Trophoblast cell (in vitro differentiated cells and primary cell): ENCODE results near the gene IL20RA. TPM values are rescaled to one million over a fixed set of nuclear protein-coding genes. Genes with fewer than 3 reads are reported as not detected.

Experiments used
- DNase-seq, 2 donors: peaks; one replicate each; pipeline ENCODE4 v3.0.0-alpha.2; 2016
- H2AFZ ChIP-seq: 2 replicates; pipeline ENCODE4 v1.6.1; 2013; ENCODE audit warnings: low read length, moderate library complexity, mild to moderate bottlenecking; ENCODE audit not compliant: insufficient read depth, poor library complexity
- H2AK5ac ChIP-seq: 2 replicates; pipeline ENCODE4 v1.6.1; 2013; ENCODE audit warnings: mild to moderate bottlenecking, low read length
- H2BK120ac ChIP-seq: 2 replicates; pipeline ENCODE4 v1.6.1; 2013; ENCODE audit warnings: low read length, mild to moderate bottlenecking, moderate library complexity; ENCODE audit not compliant: insufficient read depth, poor library complexity
- H2BK12ac ChIP-seq: 2 replicates; pipeline ENCODE4 v1.6.1; 2013; ENCODE audit warnings: mild to moderate bottlenecking, low read length, moderate library complexity
- H2BK5ac ChIP-seq: 2 replicates; pipeline ENCODE4 v1.6.1; 2013; ENCODE audit warnings: low read length, low read depth, moderate library complexity, mild to moderate bottlenecking; ENCODE audit not compliant: poor library complexity
- H3K14ac ChIP-seq: 2 replicates; pipeline ENCODE4 v1.6.1; 2013; ENCODE audit warnings: mild to moderate bottlenecking, low read length
- H3K18ac ChIP-seq: 2 replicates; pipeline ENCODE4 v1.6.1; 2013; ENCODE audit warnings: mild to moderate bottlenecking, low read length
- H3K23ac ChIP-seq: 2 replicates; pipeline ENCODE4 v1.6.1; 2013; ENCODE audit warnings: low read length
- H3K27ac ChIP-seq: 2 replicates; pipeline ENCODE4 v1.5.1; 2013; ENCODE audit warnings: low read depth, mild to moderate bottlenecking, inconsistent platforms, low read length, moderate library complexity
- H3K27me3 ChIP-seq: 2 replicates; pipeline ENCODE4 v1.6.1; 2013; ENCODE audit warnings: inconsistent platforms, mild to moderate bottlenecking, low read length, moderate library complexity; ENCODE audit not compliant: insufficient read depth
- H3K36me3 ChIP-seq, 2 experiments: 1 replicate in 1 of 2; 2 replicates in 1 of 2; pipeline ENCODE4 v1.6.1; 2013; ENCODE audit warnings: low read length in 2 of 2, mild to moderate bottlenecking in 2 of 2, moderate library complexity in 1 of 2; ENCODE audit not compliant: insufficient read depth in 2 of 2, control insufficient read depth in 1 of 2
- H3K4ac ChIP-seq: 2 replicates; pipeline ENCODE4 v1.6.1; 2013; ENCODE audit warnings: low read depth, mild to moderate bottlenecking, low read length, moderate library complexity
- H3K4me1 ChIP-seq, 2 experiments: 1 replicate in 1 of 2; 2 replicates in 1 of 2; pipeline ENCODE4 v1.6.1; 2013; ENCODE audit warnings: low read length in 2 of 2, mild to moderate bottlenecking in 2 of 2, moderate library complexity in 1 of 2; ENCODE audit not compliant: insufficient read depth in 2 of 2, control insufficient read depth in 1 of 2
- H3K4me2 ChIP-seq: 2 replicates; pipeline ENCODE4 v1.6.1; 2013; ENCODE audit warnings: inconsistent platforms, mild to moderate bottlenecking, low read length, moderate library complexity
- H3K4me3 ChIP-seq: 2 replicates; pipeline ENCODE4 v1.5.1; 2013; ENCODE audit warnings: mild to moderate bottlenecking, low read depth, low read length, inconsistent platforms
- H3K79me1 ChIP-seq: one replicate; pipeline ENCODE4 v1.6.1; 2013; ENCODE audit warnings: low read length
- H3K79me2 ChIP-seq: 2 replicates; pipeline ENCODE4 v1.6.1; 2013; ENCODE audit warnings: low read length, mild to moderate bottlenecking; ENCODE audit not compliant: control insufficient read depth, insufficient read depth, poor library complexity
- H3K9ac ChIP-seq: 2 replicates; pipeline ENCODE4 v1.6.1; 2013; ENCODE audit warnings: mild to moderate bottlenecking, low read length
- H3K9me3 ChIP-seq: 2 replicates; pipeline ENCODE4 v1.6.1; 2013; ENCODE audit warnings: low read depth, mild to moderate bottlenecking, control low read depth, inconsistent platforms, low read length; ENCODE audit not compliant: insufficient read depth
- H4K12ac ChIP-seq: 2 replicates; pipeline ENCODE4 v1.6.1; 2013; ENCODE audit warnings: low read depth, mild to moderate bottlenecking, low read length, moderate library complexity
- H4K8ac ChIP-seq: 2 replicates; pipeline ENCODE4 v1.6.1; 2013; ENCODE audit warnings: low read depth, mild to moderate bottlenecking, low read length, moderate library complexity
- H4K91ac ChIP-seq: one replicate; pipeline ENCODE4 v1.6.1; 2013; ENCODE audit warnings: low read depth, mild to moderate bottlenecking, low read length, moderate library complexity
- WGBS: extraction: QIAGEN DNeasy Blood & Tissue Kit; methylation state at CpG from one replicate; pipeline ENCODE4 v1.1.7; 2013; ENCODE audit warnings: missing lambda C conversion rate; ENCODE audit not compliant: insufficient read length, insufficient coverage; ENCODE audit errors: extremely low coverage; 5-methylcytosine and 5-hydroxymethylcytosine counted together
- polyA plus RNA-seq: library from polyadenylated mRNA; stranded (reverse); fragments of 200-250 nt; gene quantifications from 2 replicates; pipeline ENCODE4 v1.2.3, GENCODE V29; 2013

IL20RA gene, protein sequence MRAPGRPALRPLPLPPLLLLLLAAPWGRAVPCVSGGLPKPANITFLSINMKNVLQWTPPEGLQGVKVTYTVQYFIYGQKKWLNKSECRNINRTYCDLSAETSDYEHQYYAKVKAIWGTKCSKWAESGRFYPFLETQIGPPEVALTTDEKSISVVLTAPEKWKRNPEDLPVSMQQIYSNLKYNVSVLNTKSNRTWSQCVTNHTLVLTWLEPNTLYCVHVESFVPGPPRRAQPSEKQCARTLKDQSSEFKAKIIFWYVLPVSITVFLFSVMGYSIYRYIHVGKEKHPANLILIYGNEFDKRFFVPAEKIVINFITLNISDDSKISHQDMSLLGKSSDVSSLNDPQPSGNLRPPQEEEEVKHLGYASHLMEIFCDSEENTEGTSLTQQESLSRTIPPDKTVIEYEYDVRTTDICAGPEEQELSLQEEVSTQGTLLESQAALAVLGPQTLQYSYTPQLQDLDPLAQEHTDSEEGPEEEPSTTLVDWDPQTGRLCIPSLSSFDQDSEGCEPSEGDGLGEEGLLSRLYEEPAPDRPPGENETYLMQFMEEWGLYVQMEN
- polyA plus RNA-seq = 0.08 and 0.15 TPM in 2 replicates

DNA sequence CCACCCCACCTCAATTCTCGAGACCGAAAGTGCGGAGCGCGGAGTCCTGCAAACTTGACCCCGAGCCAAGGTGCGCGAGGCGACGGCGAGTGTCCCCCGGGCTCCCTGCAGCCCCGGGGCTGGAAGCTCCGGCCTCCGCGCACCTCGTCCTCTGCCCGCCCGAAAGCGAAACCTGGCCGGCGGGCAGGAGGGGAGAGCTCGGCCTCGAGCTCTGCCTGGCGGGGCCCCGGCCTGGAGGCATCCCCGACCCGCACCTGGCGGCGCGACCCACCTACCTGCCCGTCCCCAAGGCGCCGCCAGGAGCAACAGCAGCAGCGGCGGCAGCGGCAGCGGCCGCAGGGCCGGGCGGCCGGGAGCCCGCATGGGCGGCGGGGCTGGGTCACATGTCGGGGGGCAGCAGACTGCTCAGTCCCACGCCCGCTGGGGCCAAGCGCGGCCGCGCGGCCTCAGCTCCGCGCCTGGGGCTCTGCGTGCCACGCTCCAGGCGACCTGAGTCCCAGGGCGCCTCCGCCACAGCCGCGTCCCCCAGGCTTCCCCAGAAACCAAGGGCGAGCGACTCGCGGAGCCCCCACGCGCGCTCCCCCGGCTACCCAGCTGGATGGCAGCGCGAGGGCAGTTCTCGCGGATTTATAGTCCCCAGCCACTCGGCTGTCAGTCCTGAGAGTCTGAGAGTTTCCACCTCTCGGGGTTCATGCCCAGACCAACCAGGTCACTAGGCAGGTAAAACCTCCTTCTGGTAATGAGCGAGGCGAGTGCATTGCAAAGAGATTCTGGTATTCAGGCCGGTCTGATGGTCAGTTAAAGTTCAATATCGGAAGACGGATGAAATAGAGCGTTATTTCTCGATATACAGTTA lies at the start of gene IL20RA:
Gene IL20RA (minus strand): TSS at position 600 of the 856 bp plus-strand sequence. CDS start 237 bp downstream, at position 363.
- no peak within 1 kb of the TSS for H3K23ac ChIP-seq
- H3K18ac ChIP-seq = no peak within 1 kb of the TSS
- no peak within 1 kb of the TSS for H3K14ac ChIP-seq
- no peak within 1 kb of the TSS for H2BK12ac ChIP-seq
- H2AK5ac ChIP-seq = no peak within 1 kb of the TSS
- H3K4me3 ChIP-seq = peak within 1 kb of the TSS; percentile 67
- peak within 1 kb of the TSS; percentile 75 for H3K4me2 ChIP-seq
- no peaks in the 10 kb centered on the region for H3K79me2 ChIP-seq
- no peaks in the 10 kb centered on the region for H3K9me3 ChIP-seq
- peaks cover 17% of the 10 kb centered on the region for H3K27me3 ChIP-seq
- H2AFZ ChIP-seq = no peak within 1 kb of the TSS
- no peak within 1 kb of the TSS for H3K4ac ChIP-seq
- no peaks in the 10 kb centered on the region for H3K79me1 ChIP-seq
- H3K27ac ChIP-seq = no peak within 1 kb of the TSS
- H3K9ac ChIP-seq = no peak within 1 kb of the TSS
- H3K4me1 ChIP-seq = peaks cover 0 to 3% of the 10 kb centered on the region in 2 experiments
- no peak within 1 kb of the TSS for H4K91ac ChIP-seq
- DNase-seq = peak; percentile 51 to 74
- no CpG with 5 or more reads among the region's 83 CpGs for WGBS
- H2BK5ac ChIP-seq = no peak within 1 kb of the TSS
- H3K36me3 ChIP-seq = no peaks in the 10 kb centered on the region
- no peak within 1 kb of the TSS for H2BK120ac ChIP-seq
- H4K12ac ChIP-seq = no peak within 1 kb of the TSS
- no peak within 1 kb of the TSS for H4K8ac ChIP-seq

DNA sequence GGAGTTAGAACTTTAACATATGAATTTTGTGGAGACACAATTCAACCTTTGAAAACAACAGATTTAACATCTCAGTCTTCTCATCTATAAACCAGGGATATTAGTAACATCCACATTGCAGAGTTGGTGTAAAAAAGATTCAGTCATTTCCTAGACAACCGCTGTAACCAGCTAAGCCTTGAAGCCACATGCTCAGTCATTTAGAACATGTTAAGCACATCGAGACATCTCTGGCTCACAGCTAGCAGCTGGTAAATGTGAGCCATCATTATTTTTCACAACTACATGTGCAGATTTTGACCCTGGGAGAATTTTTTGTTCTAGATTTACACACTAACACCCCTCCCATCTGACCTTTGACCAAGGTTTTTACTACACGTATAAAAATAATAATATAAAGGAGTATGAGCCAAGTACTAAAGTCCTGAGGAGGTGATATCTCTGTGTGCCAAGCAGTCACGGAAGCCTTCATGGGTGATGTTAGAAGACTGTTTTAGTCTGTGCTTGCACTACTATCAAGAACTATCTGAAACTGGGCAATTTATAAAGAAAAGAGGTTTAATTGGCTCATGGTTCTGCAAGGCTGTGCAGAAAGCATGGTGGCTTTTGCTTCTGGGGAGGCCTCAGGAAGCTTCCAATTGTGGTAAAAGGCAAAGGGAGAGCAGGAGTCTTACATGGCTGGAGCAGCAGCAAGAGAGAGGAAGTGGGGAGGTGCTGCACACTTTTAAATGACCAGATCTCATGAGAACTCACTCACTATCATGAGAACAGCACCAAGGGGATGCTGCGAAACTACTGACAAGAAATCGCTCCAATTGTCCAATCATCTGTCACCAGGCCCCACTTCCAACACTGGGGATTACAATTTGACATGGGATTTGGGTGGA lies 48.7 kb upstream of the IL20RA start:
- no CpG with 5 or more reads among the region's 6 CpGs for WGBS
- Histone ChIP-seq H3K27me3 (no peaks in the 10 kb centered on the region), H3K36me3 (no peaks in the 10 kb centered on the region)

DNA sequence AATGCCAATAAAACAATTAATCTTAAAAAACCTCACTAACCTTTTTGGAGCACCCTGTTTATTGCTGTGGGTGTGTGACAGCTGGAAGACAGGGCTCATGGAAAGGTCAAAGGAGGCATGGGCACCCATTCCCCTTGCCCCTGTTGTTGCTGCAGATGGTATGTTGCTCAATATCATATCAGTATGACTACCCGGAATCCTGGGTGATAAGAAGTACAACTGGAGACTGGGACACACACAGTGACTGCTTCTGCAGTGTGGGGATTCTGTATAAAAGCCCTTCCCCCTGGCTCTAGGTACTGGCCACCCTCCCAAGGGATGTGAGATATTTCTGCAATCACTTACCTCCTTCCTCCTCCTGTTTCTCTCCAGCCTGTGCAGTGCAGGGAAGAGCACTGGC lies 47.3 kb upstream of the IL20RA start:
- H2BK5ac ChIP-seq = no peak overlapping the region

More for the DNA sequence above, 48.7 kb upstream of the IL20RA start:
- no peak overlapping the region for H3K23ac ChIP-seq
- no peak overlapping the region for H3K4me2 ChIP-seq
- H4K91ac ChIP-seq = no peak overlapping the region
- H3K9ac ChIP-seq = no peak overlapping the region
- H4K8ac ChIP-seq = no peak overlapping the region
- no peaks in the 10 kb centered on the region for H3K4me1 ChIP-seq
- no peak overlapping the region for H2BK5ac ChIP-seq
- no peak overlapping the region for H3K27ac ChIP-seq
- no peaks in the 10 kb centered on the region for H3K9me3 ChIP-seq
- no peak overlapping the region for H2BK120ac ChIP-seq
- H3K18ac ChIP-seq = no peak overlapping the region
- no peak for DNase-seq
- H3K14ac ChIP-seq = no peak overlapping the region
- no peak overlapping the region for H3K4me3 ChIP-seq
- no peaks in the 10 kb centered on the region for H3K79me1 ChIP-seq
- no peaks in the 10 kb centered on the region for H3K79me2 ChIP-seq
- H2BK12ac ChIP-seq = no peak overlapping the region
- H2AK5ac ChIP-seq = no peak overlapping the region
- no peak overlapping the region for H4K12ac ChIP-seq
- no peak overlapping the region for H3K4ac ChIP-seq
- H2AFZ ChIP-seq = no peak overlapping the region

GRCh38 chr6:137089305-137089704 lies 44.5 kb upstream of the IL20RA start:
- no CpG with 5 or more reads among the region's 5 CpGs for WGBS
- no peak overlapping the region for H4K91ac ChIP-seq

More for the DNA sequence above, 47.3 kb upstream of the IL20RA start:
- Histone ChIP-seq H3K4ac (no peak overlapping the region), H4K91ac (no peak overlapping the region), H2BK12ac (no peak overlapping the region), H4K8ac (no peak overlapping the region), H3K27me3 (no peaks in the 10 kb centered on the region), H2AFZ (no peak overlapping the region), H3K4me2 (no peak overlapping the region), H3K23ac (no peak overlapping the region), H3K27ac (no peak overlapping the region), H2BK120ac (no peak overlapping the region), H3K36me3 (no peaks in the 10 kb centered on the region), H2AK5ac (no peak overlapping the region), H4K12ac (no peak overlapping the region), H3K18ac (no peak overlapping the region), H3K9me3 (no peaks in the 10 kb centered on the region), H3K79me1 (no peaks in the 10 kb centered on the region), H3K9ac (no peak overlapping the region), H3K79me2 (no peaks in the 10 kb centered on the region), H3K4me1 (no peaks in the 10 kb centered on the region), H3K14ac (no peak overlapping the region), H3K4me3 (no peak overlapping the region)
- WGBS = no CpG with 5 or more reads among the region's 1 CpG
- DNase-seq = no peak

More at GRCh38 chr6:137089305-137089704, 44.5 kb upstream of the IL20RA start:
- no peak overlapping the region for H2BK120ac ChIP-seq
- no peak overlapping the region for H2AFZ ChIP-seq
- H3K79me1 ChIP-seq = no peaks in the 10 kb centered on the region
- H4K8ac ChIP-seq = no peak overlapping the region
- H3K9ac ChIP-seq = no peak overlapping the region
- no peak overlapping the region for H2AK5ac ChIP-seq
- DNase-seq = no peak
- H3K4ac ChIP-seq = no peak overlapping the region
- H3K4me1 ChIP-seq = no peaks in the 10 kb centered on the region
- H3K9me3 ChIP-seq = no peaks in the 10 kb centered on the region
- H3K18ac ChIP-seq = no peak overlapping the region
- no peaks in the 10 kb centered on the region for H3K79me2 ChIP-seq
- no peak overlapping the region for H4K12ac ChIP-seq
- no peak overlapping the region for H3K4me3 ChIP-seq
- no peaks in the 10 kb centered on the region for H3K36me3 ChIP-seq
- no peak overlapping the region for H3K4me2 ChIP-seq
- no peak overlapping the region for H2BK12ac ChIP-seq
- no peak overlapping the region for H3K27ac ChIP-seq
- H3K23ac ChIP-seq = no peak overlapping the region
- no peaks in the 10 kb centered on the region for H3K27me3 ChIP-seq
- H3K14ac ChIP-seq = no peak overlapping the region
- no peak overlapping the region for H2BK5ac ChIP-seq
